Daoy (cell line): ENCODE measurements around the gene VGLL3. TPM values are rescaled to one million over a fixed set of nuclear protein-coding genes. Genes with fewer than 3 reads are reported as not detected.
"Not testable (repeated sequence)": the region's sequence is repeated elsewhere in the genome, so short reads cannot be mapped to it uniquely, and the experiment has no call there.

Experiments
- DNase-seq: peaks from one replicate; pipeline ENCODE4 v3.0.0-alpha.2; 2015; ENCODE audit warnings: low read depth
- total RNA-seq: library from RNA; depleted of rRNA; stranded (reverse); fragments of >200 nt; shearing (Covaris generic); gene quantifications from 2 replicates; pipeline ENCODE4 v1.2.3, GENCODE V29; 2014; rRNA removed

Gene VGLL3, protein sequence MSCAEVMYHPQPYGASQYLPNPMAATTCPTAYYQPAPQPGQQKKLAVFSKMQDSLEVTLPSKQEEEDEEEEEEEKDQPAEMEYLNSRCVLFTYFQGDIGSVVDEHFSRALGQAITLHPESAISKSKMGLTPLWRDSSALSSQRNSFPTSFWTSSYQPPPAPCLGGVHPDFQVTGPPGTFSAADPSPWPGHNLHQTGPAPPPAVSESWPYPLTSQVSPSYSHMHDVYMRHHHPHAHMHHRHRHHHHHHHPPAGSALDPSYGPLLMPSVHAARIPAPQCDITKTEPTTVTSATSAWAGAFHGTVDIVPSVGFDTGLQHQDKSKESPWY
- 8.4 and 15.2 TPM in 2 replicates for total RNA-seq

DNA sequence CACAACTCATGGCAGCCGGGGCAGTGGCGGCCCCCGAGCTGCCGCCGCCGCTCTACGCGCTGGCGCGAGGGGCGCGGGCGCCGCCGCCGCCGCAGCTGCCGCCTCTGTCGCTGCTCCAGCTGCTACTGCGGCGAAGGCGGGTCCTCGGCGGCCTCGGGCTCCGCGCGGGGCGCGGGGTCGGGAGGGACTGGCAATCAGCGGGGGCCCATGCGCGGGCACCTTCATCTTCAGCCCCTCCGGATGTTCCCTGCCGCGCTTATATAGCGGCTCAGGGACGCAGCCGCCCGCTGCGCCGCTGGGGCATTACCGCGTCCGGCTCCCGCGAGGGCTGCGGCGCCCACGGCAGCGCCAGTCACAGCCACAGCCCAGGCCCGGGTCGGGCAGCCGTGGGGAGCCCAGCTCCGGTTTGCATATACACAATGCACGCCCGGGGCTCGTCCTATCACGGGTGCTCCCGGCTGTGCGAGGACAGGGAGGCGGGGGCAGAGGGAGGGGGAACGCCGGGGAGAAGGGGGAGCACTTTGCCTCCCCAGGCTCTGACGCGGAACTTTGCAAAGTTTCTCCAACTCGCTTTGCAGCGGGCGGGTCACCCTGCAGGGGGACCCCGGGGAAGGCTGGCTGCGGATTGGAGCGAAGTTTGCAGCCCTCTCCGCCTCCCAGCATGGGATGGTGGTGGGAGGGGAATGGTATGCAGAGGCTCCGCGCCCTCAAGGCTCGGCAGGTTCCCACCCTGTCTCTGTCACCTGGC, at the start of gene VGLL3:
VGLL3 (minus strand) TSS at position 416 of the 748 bp plus-strand sequence; CDS start at position 10, 406 bp downstream.
- peak; percentile 76 for DNase-seq

DNA sequence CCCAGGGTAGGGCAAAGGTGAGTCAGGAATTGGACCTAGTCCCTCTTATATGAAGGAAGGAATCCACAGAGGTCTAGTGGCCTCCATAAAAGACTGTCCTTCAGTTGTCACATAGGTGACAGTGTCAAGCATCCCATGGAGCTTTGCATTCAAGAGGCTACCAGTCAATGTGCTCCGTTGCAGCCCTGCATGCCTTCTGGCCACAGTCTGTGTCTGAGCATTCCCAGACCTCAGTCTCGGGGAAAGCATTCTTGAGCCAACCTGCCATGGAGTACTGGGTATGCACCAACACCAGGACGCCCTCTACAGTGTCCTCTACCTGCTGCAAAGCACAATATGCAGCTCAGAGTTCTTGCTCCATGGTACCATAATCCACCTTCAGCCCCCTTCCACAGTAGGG, 46.7 kb upstream of the VGLL3 start:
- no peak for DNase-seq

DNA sequence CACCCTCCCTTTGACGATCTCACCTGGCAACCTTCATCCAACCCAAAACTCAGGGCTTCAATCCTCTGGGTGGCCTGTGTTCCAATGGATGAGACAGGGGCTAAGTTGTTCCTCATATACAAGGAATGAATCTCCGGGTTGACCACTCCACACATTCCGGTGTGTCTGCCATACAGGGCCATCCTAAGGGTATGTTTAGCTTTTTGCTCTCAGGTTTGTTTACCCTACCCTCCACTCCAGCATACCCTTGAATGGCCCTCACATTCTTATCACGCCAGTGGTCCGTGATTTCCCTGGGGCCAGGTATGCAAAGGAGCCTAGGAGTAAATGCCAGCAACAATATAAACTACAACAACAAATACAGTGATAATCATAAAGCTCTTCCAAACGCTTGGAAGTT, 45.7 kb upstream of the VGLL3 start:
- no peak for DNase-seq

DNA sequence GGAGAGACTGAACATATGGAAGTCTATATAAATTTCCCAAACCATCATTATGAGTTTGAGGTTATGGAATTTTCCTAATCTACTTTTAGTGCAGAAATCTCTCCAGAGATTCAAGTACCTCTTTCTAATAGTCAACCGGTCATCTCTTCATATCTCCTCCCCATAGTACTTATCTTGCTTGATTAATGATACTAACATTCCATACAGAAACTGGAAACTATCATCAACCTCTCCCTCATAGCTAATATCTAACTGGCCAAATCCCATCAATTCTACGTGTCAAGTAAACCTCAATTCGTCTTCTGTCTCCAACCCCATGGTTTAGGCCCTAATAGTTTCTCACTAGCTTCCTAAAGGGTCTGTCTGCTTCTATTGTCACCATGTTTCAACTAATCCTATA, 44.4 kb upstream of the VGLL3 start:
- DNase-seq = no peak

DNA sequence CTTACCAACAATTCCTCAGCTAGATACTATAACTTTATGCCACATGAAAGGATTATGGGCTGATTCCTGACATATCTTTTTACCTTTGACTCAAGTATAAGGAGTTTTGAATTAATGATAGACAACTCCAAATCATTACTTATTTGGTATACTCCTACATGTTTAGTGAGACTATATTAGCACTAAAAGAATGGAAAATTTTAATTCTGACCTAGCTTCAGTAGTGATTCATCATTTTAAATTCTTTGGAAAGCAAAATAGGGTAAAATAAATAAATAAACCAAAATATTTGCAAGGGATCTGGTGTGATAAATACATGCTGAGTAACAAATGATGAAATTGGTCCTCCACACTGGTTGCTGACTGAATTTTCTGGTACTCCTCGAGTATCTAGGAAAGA, 42.3 kb upstream of the VGLL3 start:
- no peak for DNase-seq

DNA sequence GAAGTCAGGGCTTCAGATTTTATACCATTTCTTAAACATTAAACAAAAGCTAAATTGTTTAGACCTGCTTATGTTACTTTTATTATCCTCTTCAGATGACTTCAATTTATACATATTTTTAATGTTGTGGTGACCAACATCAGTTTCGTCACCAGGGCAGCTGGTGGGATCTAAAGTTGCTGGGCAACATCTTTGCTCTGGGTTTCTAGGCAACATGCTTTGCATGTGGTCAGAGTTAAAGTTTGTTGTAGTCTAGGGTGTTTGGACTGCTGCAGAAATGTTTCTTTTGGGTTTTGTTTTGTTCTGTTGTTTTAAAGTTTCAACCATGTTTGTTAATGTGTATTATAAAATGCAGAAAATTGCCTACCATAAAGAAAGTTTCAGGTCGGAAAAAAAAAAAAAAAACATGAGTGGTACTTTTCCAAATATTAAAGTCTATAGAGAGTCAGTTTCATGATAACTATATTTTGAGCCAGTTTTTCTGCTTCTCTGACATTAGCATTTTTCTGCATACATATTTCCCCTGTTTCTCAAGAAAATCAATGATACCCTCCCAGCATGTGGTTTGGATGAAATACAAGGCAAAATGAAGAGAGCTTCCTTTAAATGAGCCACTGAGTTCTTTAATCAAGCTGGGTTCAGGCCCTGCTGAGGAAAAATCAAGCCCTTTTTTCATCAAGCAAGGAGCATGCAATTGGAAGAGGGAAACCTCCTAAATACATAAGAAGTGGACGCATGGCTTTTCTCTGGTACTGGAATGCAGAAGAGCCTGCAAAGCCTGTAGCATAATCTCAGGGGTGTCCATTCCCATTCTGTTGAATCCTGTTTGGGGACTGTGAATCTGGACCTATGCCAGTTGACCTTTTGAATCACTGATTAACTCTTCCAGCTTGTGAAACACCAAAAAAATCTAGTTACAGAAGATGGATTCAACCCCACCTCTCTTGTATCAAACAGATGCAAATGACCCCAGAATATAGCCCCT, 35.0 kb upstream of the VGLL3 start:
- no peak for DNase-seq

DNA sequence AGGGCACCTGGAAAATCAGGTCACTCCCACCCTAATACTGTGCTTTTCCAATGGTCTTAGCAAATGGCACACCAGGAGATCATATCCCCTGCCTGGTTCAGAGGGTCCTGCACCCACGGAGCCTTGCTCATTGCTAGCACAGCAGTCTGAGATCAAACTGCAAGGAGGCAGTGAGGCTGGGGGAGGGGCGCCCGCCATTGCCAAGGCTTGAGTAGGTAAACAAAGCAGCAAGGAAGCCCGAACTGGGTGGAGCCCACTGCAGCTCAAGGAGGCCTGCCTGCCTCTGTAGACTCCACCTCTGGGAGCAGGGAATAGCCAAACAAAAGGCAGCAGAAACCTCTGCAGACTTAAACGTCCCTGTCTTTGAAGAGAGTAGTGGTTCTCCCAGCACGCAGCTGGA, 26.4 kb upstream of the VGLL3 start:
- DNase-seq = not testable (repeated sequence)

DNA sequence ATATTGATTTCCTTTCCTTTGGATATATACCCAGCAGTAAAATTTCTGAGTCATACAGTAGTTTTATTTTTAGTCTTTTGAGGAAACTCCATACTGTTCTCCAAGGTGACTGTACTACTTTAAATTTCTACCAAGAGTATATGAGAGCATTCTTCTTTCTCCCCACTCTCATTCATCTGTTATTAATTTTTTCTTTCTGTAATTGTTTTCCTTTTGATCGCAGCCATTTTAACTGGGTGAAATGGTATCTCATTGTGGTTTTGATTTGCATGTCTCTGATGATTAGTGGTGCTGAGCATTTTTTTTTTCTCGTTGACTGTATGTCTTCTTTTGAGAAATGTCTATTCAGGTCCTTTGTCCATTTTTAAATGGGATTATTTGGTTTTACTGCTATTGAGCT, 18.3 kb upstream of the VGLL3 start:
- no peak for DNase-seq

DNA sequence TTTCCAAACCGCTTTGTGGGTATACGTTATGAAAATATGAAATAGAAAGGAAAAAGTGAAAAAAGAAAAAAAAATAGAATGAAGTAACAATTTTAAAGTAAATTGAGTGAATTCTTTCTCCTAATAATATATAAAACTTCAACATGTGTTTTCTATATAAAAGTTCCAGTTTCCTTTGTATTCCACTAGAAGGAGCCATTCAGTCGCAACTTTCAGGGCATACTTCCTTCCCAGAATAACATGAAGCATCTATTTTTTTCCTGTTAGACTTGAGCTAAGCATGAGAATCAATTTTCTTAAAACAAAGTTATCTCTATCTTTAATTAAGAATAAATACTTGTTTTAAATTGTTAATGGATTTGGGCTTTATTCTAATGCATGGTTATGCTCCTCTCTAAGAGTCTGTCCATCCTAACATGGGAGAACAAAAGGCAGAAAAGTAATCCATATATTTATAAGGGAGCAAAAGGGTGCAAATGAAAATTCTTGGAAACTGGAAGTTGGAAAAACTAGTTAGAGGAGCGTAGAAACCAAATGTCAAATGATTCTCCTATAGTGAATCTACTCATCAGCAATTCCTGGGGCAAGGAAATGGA, 16.0 kb upstream of the VGLL3 start:
- DNase-seq = no peak

DNA sequence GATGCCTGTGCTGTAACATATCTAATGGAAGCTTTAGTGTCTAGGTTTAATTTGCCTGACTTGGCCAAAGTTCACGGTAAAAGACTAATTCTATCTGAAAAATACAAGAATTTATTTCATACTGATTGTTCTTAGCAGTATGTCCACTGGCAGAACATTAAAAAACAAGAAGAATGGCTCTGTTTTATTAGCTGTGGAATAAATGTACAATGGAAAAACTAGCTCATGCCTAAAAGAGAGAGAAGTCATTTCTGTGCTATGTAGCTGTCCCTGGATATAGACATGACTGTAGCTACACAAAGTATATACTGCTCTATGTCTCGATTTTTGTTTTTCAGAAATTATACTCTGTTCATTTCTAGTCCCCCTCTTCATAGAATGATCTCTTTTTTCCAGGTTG, 13.9 kb upstream of the VGLL3 start:
- no peak for DNase-seq

DNA sequence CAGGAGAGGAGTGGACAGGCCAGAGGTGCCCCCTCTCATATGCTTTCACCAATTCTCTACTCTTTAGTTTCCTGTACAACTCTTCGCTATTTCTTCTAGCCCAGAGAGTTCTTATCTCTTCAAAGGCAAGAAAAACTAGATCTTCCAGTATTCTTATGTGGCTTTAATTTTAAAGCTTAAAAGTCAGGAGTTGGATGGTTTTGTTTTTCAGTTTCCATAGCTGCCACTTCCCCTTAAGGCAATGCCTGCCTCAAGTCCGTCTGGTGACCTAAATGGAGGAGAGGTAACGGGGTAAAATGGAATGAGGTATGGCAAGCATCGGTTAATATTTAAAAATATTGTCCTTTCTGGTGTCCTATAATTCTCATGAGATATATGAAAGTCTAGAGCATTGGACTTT, 11.4 kb upstream of the VGLL3 start:
- DNase-seq = no peak

DNA sequence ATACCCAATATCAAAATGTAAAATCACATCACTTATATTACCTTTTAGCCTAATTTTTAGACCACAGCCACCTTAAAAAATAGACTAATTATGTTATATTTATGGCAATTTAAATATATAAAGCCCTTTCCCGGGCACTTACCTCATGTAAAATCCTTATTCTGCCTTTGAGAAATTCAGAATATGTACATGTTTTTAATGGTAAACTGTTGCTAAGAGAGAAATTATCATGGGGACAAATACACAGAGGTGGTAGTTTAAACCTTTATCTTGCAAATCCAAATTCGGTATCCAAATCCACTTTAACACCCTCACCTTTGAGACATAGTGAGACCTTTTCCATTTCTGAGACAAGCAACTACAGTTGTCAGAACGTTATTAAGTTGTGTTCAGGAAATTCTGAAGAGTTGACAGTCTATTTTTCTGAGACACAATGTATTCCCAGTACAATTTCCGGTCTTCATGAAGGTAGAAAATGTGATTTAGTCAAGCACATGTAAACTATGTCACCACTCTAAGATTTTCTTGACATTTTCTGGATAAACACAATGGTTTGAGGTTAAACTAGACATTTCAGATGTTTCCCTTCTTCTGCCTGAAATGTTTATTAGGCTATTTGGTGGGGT, 10.6 kb upstream of the VGLL3 start:
- no peak for DNase-seq

DNA sequence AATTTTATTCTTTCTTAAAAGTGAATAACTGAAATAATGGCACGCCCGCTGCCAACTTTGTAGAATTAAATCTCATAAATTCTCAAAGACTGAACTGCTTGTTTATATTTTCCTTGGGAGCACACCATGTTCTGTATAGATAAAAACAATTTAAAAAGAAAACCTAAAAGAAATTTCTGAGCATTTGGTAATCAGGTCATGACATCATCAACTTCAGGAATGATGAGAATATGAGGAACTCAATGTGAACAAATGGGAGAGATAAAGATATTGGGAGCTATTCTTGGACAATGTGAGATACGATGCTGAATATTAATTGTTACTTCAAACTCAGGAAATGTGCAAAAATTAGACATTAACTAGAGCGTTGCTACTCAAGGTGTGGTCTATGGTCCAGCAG, 10.0 kb upstream of the VGLL3 start:
- DNase-seq = no peak

DNA sequence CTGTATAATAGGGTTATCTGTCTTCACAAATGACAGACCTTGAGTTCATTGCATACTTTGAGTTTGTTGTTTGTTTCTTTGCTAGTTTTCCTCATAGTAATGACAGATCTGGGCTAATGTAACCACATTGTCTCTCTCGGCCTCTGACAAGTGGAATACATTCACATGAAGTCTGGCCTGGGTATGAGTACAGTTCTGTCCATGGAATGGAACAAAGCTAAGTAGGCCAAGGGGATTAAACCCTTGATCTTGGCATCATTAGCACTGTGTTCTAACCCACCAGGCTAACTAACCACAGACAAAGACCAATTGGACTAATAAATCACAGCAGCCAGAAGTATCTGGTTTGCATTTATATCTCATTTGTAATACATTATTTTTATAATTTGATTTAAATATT, 7.6 kb upstream of the VGLL3 start:
- no peak for DNase-seq

DNA sequence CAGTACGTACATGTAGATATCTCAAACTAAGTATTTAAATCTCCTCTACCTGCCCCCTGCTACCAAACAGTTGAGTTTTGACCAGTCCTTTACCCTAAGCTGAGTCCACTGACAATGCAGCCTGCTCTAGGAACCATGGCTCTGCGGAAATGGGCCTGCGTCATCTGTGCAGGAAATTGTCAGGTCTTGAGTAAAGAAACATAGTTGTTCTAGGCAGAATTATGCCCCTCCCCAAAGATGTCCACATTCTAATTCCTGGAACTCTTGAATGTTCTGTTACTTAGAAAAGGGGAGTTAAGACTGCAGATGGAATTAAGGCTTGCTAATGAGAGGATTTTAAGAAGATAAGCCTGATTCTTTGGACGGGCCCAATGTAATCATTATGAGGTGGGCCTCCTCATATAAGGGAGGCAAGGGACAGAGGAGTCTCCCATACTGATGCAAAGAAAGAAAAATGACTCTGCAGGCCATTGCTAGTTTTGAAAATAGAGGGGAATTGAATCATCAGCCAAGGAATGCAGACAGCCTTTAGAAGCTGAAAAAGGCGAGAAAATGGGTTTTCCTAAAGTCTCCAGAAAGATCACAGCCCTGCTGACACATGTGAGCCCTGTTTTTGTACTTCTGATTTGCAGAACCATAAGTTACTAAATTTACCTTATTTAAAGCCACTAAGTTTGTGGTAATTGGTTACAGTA, 5.5 kb upstream of the VGLL3 start:
- peak; percentile 43 for DNase-seq

DNA sequence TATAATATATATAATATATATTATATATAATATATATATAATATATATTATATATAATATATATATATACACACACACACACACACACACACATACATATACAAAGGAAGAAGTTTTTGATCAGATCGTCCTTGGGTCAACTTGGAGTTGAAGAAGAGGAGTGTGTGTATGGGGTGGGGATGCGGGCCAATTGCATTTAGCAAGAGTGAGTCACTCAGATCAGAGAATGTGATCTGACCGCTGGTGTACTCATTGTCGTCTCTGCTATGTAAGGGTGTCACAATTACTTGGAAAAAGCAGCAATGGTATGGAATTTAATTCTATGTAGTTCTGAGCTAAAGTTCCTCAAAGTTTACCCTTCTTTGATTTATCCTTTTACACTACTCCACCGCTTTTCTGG, 4.6 kb upstream of the VGLL3 start:
- DNase-seq = peak; percentile 75

DNA sequence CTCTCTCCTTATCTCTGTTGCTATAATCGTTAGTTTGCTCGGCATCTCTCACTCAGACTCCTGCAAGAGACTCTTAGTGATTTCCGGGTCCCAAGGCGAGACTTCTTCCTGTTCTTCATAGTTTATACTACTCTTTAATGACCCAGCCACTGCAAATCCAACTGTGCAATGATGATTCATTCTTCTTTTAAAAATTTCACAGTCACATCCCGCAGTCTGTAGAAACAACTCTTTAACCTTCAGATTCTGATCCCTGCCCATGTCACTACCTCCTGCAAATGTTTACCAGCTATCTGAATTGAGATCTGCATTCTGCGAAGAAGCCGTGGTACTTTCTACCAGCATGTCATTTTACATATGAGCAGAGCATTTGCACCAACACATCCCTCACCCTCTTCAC, 2.8 kb upstream of the VGLL3 start:
- DNase-seq = peak; percentile 56

DNA sequence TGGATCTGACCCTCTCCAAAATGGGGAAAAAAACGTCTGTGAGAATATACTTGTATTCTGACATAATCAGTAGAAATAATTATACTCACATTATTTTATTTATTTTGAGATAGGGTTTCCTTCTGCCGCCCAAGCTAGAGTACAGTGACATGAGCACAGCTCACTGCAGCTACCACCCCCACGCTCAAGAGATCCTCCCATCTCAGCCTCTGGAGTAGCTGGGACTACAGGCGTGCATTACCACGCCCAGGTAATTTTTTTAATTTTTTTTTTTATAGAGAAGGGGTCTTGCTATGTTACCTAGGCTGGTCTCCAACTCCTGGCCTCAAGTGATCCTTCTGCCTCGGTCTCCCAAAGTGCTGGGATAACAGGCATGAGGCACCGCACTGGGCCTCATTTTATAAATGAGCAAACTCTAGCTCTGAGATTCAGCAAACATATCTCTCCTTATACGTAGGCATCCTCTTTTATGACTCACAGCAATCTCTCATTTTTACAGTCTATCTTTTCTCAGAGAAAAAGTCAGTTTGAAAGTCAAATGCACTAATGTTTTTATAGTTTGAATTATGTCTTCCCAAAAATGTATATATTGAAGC, 989 bp upstream of the VGLL3 start:
- DNase-seq = peak; percentile 25

DNA sequence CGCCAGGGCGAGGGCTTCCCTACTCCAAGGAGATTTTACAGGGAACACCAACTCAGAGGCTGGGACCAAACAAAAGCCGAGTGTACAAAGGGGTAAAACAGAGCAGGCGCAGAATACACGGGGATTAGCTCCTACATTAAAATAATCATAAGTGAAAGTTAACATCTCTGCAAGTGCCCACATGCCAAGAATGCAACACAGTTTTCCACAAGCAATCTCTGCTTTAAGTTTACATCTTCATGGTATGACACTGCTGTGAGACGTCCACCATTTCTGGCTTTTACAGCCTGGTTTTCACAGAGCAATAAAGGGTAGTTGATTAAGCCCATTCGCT, 500 bp upstream of the VGLL3 start:
- no peak for DNase-seq

DNA sequence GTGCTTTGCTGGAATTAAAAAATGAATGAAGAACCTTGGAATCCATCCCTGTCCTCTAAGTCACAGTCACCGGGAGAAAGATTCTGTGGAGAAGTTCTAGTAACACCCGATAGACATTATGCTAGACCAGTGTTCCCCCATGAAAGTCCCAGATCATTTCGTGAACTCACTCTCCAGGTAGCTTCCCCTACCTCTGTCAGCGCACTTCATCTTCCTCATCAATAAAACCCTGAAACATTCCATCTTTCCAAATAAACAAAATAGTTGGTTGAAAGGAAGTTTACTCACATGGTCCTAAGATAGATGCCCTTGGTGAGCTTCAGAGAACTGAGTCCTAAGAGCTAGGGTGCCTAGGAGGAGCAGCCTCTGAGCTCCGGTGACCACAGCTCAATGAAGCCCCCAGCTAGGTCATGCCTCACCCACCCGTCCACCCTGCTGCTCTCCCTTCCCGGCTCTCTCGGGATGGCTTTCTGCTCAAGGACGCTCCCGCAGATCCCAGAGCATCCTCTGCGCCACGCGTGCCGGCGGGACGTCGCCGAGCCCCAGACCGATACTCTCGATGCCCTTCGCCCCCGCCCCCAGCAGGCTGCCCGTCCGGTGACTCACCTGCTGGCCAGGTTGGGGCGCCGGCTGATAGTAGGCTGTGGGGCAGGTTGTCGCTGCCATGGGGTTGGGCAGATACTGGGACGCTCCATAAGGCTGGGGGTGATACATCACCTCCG, 776 bp downstream of the VGLL3 start:
- peak; percentile 60 for DNase-seq
